Cortex of kidney (tissue), 1 donor: ENCODE data around the gene PCNA.

ENCODE experiments used
- DNase-seq: peaks from one replicate; lab custom pipeline; 2025; lab: John Stamatoyannopoulos, UW

The PCNA gene

DNA sequence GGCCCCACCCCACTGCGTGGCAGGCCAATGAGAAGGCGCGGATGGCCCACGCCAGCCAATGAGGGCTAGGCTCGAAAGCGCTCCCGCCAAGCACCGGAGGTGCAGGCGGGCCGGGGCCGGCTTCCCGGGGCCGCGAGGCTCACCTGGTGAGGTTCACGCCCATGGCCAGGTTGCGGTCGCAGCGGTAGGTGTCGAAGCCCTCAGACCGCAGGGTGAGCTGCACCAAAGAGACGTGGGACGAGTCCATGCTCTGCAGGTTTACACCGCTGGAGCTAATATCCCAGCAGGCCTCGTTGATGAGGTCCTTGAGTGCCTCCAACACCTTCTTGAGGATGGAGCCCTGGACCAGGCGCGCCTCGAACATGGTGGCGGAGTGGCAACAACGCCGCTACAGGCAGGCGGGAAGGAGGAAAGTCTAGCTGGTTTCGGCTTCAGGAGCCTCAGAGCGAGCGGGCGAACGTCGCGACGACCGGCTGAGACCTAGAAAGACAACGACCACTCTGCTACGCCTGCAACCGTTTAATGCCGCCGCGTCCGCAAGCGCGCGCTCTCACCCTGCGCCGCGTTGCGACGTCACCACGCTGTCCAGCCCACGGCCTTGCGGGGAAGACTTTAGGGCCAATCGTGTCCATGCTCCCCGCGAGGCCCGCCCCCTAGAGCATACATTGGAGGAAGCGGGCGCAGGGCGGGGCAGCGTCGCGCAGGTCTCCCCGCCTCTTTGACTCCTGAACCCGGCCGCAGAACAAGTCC lies at the start of gene PCNA:
Gene PCNA (minus strand): TSS at position 524 of the 750 bp plus-strand sequence. CDS start 160 bp downstream, at position 364.
- peak; percentile 90 for DNase-seq

DNA sequence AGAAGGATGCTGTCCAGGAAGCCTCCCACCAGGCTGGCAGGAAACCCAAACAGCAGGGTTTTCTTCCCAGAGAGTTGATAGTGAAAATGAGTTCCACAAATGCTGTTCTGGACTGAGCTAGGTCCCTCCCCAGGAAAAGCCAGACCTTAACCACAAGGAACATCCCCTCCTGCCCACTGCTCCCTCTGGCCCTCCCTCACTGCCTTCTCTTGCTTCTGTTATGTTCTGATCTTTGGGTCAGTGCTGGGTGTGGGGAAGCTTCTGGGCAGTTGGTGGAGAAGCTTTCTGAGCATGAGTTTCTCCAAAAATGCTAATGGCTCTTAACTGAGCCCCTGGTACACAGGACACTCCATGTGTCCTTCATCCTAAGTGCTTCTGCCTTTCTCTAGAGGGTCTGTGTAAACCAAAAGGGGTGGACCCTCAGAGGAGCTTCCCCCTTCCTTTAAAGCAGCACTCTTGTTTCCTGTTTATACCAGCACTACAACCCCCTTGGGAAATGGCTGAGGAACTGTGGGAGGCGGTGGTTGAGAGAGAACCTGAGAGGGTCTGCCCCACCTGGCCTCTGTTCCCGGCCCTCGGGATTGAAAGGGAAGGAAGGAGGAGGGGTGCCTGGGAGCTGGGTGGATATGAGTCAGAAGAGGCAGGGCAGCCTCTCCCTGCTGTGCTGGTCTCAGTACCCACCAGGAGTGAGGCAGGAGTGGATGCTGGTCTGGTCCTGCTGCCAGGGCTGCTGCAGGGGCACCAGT lies 49.1 kb upstream of the PCNA start:
- no peak for DNase-seq

DNA sequence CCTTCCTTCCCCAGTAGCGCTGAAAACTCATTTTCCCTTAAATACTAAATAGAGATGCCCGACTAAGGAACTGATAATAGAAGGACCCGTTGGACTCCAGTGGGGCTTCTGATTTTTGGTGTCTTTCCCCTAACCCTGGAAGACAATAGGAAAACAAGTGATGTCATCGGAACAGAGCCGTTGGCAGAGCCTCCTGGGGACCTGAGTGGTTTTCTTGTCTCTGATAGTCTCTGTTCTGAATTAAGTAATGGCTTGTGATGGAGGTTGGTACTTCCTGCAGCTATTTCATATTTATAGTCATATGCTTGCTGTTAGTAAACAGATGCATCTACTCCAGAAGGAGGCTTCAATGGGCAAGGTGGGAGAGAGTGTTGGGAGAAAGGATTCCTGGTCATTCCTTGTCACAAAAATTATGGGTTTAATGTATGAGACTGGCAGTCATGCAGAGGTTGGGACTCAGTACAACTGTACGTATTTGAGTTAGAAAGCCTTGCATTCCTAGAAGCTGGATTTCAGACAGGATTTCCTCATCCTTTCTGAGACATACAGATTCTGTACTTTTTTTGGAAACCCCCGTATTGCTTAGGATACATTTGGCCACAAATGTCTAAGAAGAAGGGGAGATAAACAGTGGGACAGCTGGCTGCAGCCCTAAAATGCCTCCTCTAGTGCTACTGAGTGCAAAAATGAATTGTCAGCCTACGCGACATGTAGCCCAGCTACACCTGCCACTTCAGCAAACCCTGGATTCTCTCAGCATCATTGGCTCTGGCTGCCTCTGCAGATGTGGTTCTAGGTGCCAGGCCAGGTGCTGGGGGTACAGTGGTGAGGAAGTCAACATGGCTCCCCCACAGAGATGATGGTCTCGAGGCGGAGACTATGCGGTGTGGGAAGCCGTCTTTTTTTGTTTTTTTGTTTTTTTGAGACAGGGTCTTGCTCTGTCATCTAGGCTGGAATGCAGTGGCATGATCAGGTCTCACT lies 45.2 kb upstream of the PCNA start:
- no peak for DNase-seq

DNA sequence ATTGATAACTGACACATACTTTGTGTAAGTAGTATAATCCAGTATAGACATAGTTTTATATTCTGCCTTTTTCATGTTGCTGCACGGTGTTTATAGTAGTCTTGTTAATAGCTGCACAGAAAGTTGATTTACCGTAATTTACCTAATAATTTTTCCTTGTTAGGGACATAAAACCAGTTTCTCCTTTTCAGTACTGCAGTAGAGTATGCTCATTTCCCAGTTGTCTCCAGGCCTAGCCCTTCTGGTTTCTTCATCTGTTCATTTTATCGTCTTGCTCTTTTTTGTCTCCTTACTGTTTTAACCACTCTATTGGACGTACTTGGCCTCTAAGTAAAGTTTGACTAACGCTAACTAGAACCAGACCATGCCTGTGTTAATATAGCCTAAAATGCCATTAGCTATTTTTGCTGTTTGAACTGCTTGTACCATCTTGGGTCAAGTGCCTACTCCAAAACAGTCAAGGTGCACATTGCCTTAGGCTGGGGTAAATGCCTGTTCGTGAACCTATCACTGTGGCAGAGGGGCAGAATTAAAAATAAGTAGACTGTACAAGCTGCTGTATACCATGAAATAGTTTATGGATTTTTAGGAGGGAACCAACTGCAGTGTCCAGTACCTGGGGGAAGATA lies 41.9 kb upstream of the PCNA start:
- no peak for DNase-seq

DNA sequence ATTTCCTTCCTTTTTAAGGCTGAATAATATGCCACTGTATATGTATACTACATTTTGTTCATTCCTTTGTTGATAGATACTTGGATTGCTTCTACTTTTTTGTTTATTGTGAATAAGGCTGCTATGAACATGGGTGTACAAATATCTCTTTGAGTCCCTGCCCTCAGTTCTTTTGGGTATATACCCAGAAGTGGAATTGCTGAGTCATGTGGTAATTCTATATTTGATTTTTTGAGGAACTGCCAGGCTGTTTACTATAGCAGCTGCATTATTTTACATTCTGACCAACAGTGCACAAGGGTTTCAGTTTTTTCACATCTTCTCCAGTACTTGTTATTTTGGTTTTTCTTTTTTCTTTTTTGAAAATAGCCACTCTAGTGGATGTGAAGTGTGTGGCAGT lies 41.1 kb upstream of the PCNA start:
- no peak for DNase-seq

DNA sequence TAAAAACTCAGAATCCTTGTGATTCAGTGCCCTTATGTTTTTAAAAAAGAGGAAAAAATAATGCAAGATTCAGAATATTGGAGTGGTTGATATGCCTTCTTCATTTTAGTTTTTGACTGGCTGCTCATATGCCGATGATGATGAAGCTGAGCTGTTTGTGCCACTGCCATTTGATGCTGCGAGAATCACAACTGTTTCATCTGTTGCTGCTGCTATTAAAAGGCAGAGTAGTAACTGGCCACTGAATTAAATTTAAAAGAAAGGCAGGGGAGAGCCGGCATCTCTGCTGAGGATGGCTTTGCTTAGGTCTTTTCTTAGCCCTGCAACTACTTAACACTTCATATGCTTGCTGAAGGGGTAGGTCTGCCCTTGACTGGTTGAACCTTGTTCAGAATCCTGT lies 40.2 kb upstream of the PCNA start:
- no peak for DNase-seq

DNA sequence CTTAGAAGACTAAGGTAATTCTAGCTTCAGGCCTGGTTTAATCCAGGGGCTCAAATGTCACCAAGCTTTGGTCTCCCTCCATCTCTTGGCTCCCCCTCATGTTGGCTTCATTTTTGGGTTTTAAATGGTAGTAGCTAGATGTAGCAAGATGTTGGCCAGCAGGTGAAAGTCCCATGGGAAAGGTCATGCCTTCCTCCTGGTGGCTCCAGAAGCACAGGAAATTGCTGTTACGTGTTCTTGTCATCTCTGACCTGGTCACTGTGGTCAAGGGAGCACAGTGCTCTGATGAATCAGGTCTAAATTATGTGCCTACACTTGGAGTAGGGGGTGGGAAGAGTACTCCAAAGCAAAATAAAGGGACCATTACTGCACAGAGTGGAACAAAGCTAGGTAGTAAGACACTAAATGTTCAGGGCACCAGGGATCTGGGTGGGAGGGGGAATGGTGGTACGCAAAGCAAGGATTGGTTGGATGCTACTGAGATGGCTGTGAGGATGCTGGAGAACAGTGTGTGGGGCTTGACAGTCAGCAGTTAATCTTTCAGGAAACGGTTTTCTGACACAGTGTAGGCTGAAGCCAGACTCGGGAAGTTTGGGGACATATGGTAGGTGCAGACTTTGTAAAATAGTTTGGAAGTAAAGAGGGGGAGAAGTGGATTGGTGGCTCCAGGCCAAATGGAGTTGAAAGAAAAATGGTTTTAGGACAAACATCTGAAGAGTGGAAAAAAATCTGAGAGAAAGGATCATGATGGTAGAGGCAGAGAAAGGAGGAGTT lies 37.1 kb upstream of the PCNA start:
- no peak for DNase-seq

DNA sequence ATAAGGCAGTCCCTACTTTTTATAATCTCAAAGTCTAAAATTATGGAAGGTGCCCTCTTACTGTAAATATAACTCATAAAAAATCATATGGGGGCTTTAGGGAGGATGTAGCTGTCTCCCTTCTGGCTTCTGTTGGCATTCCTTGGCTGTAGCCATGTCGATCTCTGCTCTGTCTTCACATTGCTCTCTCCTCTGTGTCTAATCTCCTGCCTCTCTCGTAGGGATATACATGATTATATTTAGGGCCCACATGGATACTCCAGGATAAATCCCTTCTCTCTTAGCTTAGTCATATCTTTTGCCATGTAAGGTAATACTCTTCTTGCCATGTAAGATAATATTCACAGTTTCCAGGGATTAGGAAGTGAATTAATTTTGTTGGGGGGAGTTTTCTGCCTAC lies 35.6 kb upstream of the PCNA start:
- no peak for DNase-seq

DNA sequence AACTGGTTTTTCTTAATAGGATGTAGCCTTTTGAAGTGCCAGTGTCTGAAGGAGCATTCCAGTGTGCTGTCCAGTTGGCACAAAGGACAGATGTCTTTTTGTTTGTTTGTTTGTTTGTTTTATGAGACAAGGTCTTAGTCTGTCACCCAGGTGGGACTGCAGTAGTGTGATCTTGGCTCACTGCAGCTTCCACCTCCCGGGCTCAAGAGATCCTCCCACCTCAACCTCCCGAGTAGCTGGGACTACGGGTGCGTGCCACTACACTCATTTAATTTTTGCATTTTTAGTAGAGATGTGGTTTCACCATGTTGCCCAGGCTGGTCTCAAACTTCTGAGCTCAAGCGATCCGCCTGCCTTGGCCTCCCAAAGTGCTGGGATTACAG lies 34.8 kb upstream of the PCNA start:
- DNase-seq: no peak

DNA sequence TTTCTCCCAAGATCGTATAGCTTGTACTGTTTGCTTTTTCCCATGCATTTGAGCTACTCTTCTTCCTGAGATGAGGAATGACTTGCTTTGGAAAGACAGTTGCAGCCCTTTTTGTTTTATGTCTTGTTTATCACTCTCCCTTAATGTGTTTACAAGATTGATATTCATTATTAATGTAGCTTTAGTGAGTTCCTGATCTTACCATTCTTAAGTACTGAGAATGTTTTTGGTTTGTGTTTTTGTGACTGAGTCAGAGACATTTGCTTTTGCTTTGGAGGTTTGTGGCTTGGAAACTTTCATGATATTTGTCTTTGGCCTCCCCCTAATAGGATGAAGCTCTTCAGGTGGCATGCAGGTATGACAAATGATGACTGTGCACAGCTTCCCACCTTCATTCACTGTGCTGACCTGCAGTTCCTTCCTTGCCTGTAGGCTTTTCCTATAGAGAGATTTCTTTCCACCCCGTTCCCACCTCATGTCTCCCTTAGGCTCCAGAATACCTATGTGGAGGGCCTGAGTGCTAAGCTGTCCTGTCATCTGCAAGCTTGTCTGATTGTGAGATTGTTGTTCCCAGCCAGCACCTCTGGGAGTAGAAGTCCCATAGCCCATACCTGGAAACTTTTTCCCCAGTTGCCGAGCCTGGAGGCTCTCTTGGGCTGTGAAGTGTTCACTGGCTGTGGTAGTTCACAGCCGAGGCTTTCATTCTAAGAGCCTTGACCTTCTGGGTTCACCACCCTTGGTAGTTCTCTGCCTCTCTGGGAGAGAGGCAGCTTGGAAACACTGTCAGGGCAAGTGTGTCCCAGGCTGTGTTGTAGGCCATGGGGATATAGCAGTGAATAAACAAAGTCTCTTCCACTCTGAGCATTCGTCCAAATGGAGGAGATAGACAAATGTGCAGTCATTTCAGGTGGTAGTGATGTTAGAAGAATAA lies 34.1 kb upstream of the PCNA start:
- DNase-seq: no peak

DNA sequence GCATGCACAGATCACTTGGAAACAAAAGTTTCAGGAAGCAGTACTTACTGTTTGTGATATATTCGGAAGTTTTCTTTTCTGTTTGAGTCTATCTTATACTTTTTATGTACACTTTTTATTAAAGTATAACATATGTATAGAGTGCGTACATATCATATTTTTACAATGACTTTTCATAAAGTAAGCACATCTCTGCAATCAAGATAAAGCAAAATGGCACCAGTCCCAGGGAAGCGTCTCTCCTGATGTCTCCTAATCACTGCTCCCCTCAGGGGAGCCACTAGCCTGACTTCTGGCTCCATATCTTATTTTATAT lies 33.4 kb upstream of the PCNA start:
- DNase-seq: no peak

DNA sequence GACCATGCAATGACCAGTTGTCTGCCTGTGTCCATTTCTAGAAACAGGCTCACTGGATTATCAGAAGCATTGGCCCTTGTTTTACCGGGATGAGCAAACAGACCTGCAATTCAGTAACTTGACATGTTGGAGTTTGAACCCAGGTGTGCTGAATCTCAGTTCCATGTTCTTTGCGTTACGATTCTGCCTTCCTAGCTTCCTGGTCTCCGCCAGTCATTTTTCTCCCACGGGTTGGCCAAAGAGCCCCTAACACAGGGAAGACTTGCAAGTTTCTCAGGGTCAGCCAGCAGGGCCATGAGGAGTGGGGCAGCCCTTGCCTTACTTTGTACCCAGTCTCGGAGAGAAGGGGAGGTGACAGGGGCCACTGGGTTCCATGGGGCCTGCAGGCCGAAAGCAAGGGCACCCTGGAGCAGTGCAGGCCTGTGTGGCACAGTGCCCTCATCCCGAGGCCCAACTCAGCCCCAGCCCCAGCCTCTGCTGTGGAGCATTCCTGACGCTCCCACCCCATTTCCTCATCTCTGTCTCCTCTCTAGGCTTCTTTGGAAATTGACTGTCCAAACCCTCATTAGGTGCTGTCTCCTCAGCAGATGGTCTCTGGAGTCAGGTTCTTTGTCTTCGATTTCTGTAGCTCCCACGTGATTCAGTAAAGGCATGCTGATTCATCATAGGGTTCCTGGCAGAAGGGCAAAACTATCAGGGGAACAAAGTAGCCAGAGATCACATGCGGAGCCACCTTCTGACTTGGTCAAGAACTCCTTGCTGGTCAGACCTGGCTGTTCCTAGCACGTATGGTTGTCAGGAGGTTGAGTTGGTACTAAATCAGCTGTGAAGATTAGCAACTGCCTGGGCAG lies 30.7 kb upstream of the PCNA start:
- no peak for DNase-seq

DNA sequence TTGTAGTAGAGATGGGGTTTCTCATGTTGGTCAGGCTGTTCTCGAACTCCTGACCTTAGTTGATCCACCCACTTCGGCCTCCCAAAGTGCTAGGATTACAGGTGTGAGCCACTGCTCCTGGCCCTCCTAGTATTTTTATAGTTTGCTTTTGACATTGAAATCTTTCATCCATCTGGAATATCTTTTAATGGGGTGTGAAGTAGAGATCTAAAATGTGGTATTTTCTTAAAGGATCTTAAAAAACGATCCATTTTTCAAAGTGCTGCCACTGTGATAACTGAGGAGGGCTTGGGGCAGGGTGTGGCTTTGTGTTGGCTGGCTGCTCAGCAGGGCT lies 30.1 kb upstream of the PCNA start:
- DNase-seq: no peak

DNA sequence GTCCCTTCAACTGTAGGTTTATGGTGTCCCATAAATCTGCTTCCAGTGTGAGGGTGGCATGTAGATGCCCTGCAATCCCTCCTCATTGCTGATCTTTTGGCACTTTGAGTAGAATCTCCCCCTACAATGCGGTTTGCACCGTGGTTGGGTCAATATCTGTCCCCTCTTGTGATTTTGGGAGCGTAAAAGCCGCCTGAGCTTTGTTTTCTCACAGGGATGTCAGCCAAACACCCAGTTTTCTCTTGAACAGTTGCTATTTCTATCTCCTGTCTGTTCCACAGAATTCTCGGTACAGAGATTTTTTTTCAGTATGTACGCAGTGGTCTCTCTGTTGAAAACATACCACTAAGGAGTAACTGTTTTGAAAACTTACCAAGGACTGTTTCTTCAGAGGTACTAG lies 28.8 kb upstream of the PCNA start:
- no peak for DNase-seq

DNA sequence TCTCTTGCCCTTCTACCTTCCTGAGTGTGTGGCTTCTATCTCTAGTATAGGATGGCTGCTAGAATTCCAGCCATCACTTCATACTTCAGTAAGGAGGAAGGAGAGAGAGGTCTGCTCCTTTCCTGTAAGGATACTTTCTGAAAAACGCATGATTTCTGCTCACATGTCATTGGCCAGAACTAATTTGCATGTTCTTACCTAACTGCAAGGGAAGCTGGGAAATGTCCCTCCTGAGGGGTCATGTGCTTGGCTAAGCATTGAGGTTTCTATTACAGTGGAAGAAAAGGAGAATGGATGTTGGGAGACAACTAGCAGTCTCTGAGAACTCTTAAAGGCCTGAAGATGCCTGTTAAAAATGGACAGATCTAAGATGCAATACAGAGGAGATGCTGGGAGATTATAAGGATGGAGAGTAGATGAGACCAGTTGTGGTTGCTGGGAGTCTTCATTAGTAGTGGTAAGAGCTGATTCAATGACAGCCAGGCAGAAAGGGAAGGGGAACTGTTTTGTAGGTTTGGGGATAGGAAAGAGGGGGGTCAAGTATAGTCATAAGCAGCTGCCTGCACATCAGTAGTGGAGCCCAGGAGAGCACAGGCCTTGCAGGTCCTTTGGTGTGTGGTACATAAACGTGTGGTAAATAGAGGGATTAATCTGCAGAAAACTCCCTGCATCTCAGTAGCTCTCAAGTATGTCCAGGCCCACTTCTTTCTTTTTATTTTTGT lies 27.3 kb upstream of the PCNA start:
- DNase-seq: no peak

DNA sequence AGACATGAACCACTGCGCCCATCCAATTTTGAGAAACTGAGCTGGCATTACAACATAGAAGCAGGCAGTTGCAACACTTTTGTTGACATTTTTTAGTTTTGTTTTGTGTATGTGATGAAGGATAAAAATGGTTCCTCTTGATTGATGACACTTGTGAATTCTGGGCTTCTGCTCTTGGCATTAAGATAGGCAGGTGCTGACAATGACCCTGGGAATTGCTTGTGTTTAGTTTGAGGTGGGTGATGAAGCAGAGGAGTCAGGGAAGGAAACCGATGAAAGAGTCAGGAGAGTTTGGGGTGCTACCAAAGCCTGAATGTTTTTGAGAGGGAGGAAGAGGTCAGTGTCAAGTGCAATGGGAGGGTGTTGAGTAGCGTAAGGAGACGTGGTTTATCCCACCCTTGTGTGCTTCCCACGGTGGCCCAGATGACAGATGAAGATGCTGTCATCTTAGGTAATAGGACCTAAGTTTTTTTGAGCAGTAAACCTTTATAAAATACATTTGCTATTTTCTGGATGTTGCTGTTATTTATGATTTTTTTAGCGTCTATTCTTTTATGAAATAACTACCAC lies 26.4 kb upstream of the PCNA start:
- no peak for DNase-seq

DNA sequence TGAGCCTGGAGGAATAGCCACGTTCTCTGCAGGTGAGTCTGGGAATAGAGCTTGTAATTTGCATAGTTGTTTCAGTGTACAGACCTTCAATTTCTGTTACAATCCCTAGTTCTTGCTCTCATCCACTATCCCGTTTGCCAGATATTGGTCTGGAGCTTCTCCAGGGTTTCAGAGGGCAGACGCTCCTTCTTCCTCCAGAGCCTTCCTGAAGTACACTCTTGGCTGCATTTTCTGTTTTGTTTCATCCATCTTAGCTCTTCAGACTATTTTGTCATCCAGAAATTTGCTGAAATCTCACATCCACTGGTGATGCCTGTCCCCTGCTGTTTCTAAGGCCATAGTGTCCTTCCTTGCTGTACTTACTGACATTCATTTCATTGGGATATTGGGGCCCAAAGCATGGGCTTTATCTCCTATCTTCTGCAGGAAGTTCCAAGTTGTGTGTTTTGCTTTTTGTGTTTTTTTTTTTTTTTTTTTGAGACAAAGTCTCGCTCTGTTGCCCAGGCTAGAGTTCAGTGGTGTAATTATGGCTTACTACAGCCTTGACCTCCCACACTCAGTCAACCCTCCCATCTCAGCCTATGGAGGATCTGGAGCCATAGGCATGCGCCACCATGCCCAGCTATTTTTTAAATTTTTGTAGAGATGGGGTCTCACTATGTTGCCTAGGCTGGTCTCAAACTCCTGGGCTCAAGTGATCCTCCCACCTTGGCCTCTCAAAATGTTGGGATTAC lies 25.8 kb upstream of the PCNA start:
- no peak for DNase-seq

DNA sequence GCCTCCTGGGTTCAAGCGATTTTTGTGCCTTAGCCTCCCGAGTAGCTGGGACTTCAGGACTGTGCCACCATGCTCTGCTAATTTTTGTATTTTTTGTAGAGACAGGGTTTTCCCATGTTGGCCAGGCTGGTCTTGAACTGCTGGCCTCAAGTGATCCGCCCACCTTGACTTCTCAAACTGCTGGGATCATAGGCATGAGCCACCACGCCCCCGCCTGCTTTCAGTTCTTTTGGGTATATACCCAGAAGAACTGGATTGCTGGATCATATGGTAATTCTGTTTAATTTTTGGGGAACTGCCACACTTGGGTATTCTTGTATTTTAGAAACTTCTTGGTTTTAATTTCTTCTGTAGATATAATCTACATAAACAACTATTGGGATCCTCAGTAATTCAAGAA lies 24.1 kb upstream of the PCNA start:
- no peak for DNase-seq
